GM21619 (cell line): Measurements from ENCODE around the gene PTPRE.

Experiments used
- ATAC-seq: cut with Tn5 transposase; IDR thresholded peaks from one replicate; pipeline ENCODE4 v1.9.1; 2021; ENCODE audit not compliant: unreplicated experiment

The PTPRE gene

GRCh38 chr10:127907411-127908105, 655 bp downstream of the PTPRE start:
- no peak for ATAC-seq

GRCh38 chr10:127908106-127908958, 1.4 kb downstream of the PTPRE start:
- ATAC-seq = no peak

- no peak for ATAC-seq
These were observed 2.0 kb downstream of the PTPRE start for GRCh38 chr10:127908959-127909267.

- ATAC-seq = no peak
These were observed 3.0 kb downstream of the PTPRE start for GRCh38 chr10:127909716-127910463.

GRCh38 chr10:127910464-127910770, 3.5 kb downstream of the PTPRE start:
- no peak for ATAC-seq

GRCh38 chr10:127911218-127911866, 4.4 kb downstream of the PTPRE start:
- no peak for ATAC-seq

GRCh38 chr10:127911867-127912257, 5.0 kb downstream of the PTPRE start:
- no peak for ATAC-seq

GRCh38 chr10:127912607-127913367, 5.9 kb downstream of the PTPRE start:
- no peak for ATAC-seq

GRCh38 chr10:127913368-127913759, 6.5 kb downstream of the PTPRE start:
- no peak for ATAC-seq

- ATAC-seq = no peak
These were observed 8.4 kb downstream of the PTPRE start for GRCh38 chr10:127915324-127915723.

GRCh38 chr10:127916826-127917225, 9.9 kb downstream of the PTPRE start:
- ATAC-seq = no peak

- ATAC-seq = no peak
These were observed 11.7 kb downstream of the PTPRE start for GRCh38 chr10:127918572-127918971.

- no peak for ATAC-seq
These were observed 12.7 kb downstream of the PTPRE start for GRCh38 chr10:127919418-127920271.

GRCh38 chr10:127920306-127921074, 13.6 kb downstream of the PTPRE start:
- no peak for ATAC-seq

GRCh38 chr10:127921075-127921752, 14.3 kb downstream of the PTPRE start:
- ATAC-seq = no peak

- no peak for ATAC-seq
These were observed 14.8 kb downstream of the PTPRE start for GRCh38 chr10:127921753-127922145.

- ATAC-seq = no peak
These were observed 15.3 kb downstream of the PTPRE start for GRCh38 chr10:127922206-127922605.

- no peak for ATAC-seq
These were observed 15.9 kb downstream of the PTPRE start for GRCh38 chr10:127922675-127923366.
